GM19043 (cell line): ENCODE data around the gene GGCT.

Source experiments
- ATAC-seq: cut with Tn5 transposase; IDR thresholded peaks from one replicate; pipeline ENCODE4 v1.9.1; 2021; ENCODE audit warnings: low read depth; ENCODE audit not compliant: unreplicated experiment

Gene GGCT

GRCh38 chr7:30479202-30480120 lies 25.2 kb downstream of the GGCT start:
- no peak for ATAC-seq

- ATAC-seq = peak; percentile 91
Observed at GRCh38 chr7:30478349-30479201, 26.1 kb downstream of the GGCT start, which contains the start of gene NOD1. NOD1 (minus strand) TSS chr7:30478784; CDS start chr7:30456921, 21,863 bp downstream.

- ATAC-seq = no peak
Observed at GRCh38 chr7:30476459-30477145, 28.0 kb downstream of the GGCT start.

GRCh38 chr7:30475580-30475979 lies 29.0 kb downstream of the GGCT start:
- no peak for ATAC-seq

- no peak for ATAC-seq
Observed at GRCh38 chr7:30474893-30475292, 29.7 kb downstream of the GGCT start.

GRCh38 chr7:30474485-30474884 lies 30.1 kb downstream of the GGCT start:
- no peak for ATAC-seq

GRCh38 chr7:30473903-30474302 lies 30.7 kb downstream of the GGCT start:
- ATAC-seq = no peak

GRCh38 chr7:30472784-30473775 lies 31.5 kb downstream of the GGCT start:
- no peak for ATAC-seq

- ATAC-seq = no peak
Observed at GRCh38 chr7:30472081-30472783, 32.4 kb downstream of the GGCT start.

GRCh38 chr7:30471205-30471604 lies 33.4 kb downstream of the GGCT start:
- no peak for ATAC-seq

GRCh38 chr7:30470771-30471170 lies 33.9 kb downstream of the GGCT start:
- no peak for ATAC-seq

- no peak for ATAC-seq
Observed at GRCh38 chr7:30470163-30470770, 34.4 kb downstream of the GGCT start.

GRCh38 chr7:30469303-30469702 lies 35.3 kb downstream of the GGCT start:
- ATAC-seq = no peak

GRCh38 chr7:30468791-30469190 lies 35.8 kb downstream of the GGCT start:
- ATAC-seq = no peak

- no peak for ATAC-seq
Observed at GRCh38 chr7:30468041-30468440, 36.6 kb downstream of the GGCT start.

- no peak for ATAC-seq
Observed at GRCh38 chr7:30467271-30467670, 37.4 kb downstream of the GGCT start.

GRCh38 chr7:30466266-30466665 lies 38.4 kb downstream of the GGCT start:
- ATAC-seq = no peak

GRCh38 chr7:30465811-30466180 lies 38.8 kb downstream of the GGCT start:
- no peak for ATAC-seq
